GM18526 (cell line): ENCODE measurements around the gene COX14.

Source experiments
- POLR2A ChIP-seq: IDR thresholded peaks from 3 replicates; pipeline ENCODE4 v1.6.1; 2011; ENCODE audit not compliant: insufficient read length; ENCODE audit errors: extremely low read depth

COX14 gene

GRCh38 chr12:50112456-50113218, 601 bp downstream of the COX14 start:
- no peak for TF ChIP-seq POLR2A

GRCh38 chr12:50117057-50117622, 5.1 kb downstream of the COX14 start:
- TF ChIP-seq POLR2A = no peak

- TF ChIP-seq POLR2A = no peak
These were observed 7.4 kb downstream of the COX14 start for GRCh38 chr12:50119387-50119786.

DNA sequence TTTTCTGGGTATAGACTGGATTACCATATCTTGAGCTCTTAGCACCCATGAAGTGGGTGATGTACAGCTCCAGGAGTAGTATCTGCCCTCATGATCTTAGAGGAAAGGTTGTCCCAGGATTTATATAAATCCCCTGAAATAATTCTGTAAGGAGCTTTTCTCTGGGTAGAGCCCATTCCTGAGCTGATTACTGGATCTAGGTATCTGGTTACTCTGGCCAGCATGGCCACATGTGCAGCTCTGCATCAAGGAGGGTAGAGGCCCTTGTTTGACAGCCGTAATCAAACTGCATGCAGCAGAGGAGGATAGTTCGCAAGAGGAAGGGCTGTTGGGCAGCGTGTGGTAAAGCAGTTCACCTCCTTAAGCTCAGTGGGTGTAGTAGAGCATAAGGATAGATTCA, 8.5 kb downstream of the COX14 start:
- no peak for TF ChIP-seq POLR2A

- TF ChIP-seq POLR2A = no peak
These were observed 8.9 kb downstream of the COX14 start for GRCh38 chr12:50120953-50121352.

GRCh38 chr12:50121641-50122040, 9.6 kb downstream of the COX14 start:
- TF ChIP-seq POLR2A = no peak

GRCh38 chr12:50123203-50123602, 11.2 kb downstream of the COX14 start:
- no peak for TF ChIP-seq POLR2A

GRCh38 chr12:50127546-50127945, 15.5 kb downstream of the COX14 start:
- TF ChIP-seq POLR2A = no peak

- no peak for TF ChIP-seq POLR2A
These were observed 17.3 kb downstream of the COX14 start for GRCh38 chr12:50129290-50129689.

- no peak for TF ChIP-seq POLR2A
These were observed 20.6 kb downstream of the COX14 start for GRCh38 chr12:50132505-50133135.

- TF ChIP-seq POLR2A = no peak
These were observed 31.0 kb downstream of the COX14 start for GRCh38 chr12:50142993-50143392.

DNA sequence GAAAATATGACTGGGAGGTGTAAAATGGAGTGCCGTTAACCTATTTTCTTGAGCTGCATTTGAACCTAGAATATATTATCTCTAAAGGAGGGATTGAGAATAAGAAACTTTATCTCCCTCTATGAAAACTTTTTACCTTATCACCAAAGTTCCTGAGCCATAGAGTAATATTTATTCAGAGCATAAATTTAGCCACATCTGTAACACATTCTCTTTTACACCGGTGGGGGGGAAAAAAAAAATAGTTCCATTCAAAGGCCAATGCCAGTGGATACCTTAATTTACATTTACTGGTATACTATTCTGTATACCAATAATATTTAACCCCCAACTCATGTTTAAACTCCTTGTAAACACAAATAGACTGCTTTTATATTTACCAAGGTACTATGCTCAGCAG, 33.4 kb downstream of the COX14 start:
- TF ChIP-seq POLR2A = no peak

DNA sequence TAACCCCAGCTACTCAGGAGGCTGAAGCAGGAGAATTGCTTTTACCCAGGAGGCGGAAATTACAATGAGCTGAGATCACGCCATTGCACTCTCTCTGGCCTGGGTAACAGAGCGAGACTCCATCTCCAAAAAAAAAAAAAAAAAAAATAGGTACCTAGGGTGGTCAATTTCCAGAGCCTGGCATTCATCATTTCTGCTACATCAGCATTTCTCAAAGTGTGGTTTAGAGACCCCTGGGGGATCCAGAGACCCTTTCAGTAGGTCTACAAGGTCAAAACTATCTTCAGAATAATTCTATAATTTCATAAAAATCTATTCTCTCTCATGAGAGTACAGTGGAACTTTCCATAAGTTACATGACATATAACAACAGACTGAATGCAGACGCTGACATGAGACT, 35.2 kb downstream of the COX14 start:
- no peak for TF ChIP-seq POLR2A

GRCh38 chr12:50149311-50149710, 37.3 kb downstream of the COX14 start:
- no peak for TF ChIP-seq POLR2A

DNA sequence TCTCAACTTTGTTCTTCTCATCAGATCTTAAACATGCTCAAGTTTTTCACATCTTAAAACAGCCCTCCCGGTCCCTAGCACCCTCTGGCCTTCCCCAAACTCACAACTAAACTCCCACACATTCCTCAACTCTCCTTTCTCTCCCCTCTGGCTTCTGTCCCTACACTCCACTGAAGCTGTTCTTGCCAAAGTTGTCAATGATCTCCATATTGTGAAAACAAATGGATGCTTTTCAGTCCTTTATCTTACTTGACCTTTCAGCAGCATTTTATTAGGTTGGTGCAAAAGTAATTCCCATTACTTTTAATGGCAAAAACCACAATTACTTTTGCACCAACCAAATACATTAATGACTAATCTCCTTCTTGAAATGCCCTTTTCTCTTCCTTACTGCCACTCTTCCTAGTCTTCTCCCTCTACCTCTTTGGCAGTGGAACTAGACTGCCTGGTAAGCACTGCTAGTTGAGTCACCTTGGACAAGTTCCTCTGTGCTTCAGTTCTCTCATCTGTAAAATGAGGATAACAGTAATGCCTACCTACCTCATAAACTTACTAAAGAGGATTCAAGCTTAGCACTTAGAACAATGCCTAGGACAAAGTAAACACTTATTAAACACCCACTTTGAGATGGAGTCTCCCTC, 39.1 kb downstream of the COX14 start:
- no peak for TF ChIP-seq POLR2A

DNA sequence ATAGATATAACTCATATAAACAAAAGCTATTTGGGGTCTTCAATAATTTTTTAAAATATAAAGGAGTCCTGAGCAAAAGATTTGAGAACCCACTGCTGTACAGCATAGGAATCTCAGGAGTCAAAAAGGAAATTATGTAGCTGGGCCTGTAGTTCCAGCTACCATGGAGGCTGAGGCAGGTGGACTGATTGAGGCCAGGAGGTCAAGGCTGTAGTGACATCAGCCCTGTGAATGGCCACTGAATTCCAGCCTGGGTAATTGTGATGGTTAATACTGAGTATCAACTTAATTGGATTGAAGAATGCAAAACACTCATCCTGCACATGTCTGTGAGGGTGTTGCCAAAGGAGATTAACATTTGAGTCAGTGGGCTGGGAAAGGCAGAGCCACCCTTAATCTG, 44.6 kb downstream of the COX14 start:
- TF ChIP-seq POLR2A = no peak
